A673 (cell line): ENCODE results near the gene TARBP1.

Source experiments
- CTCF ChIP-seq: fragments of 300-800, 200-600 bp; sonication (generic); conservative IDR thresholded peaks from 2 replicates; pipeline ENCODE4 v1.5.1; 2017; ENCODE audit warnings: low read depth, mild to moderate bottlenecking, antibody characterized with exemption, low read length, moderate library complexity, mixed read lengths
- EZH2 ChIP-seq: fragments of 200-600 bp; sonication (generic); IDR thresholded peaks from 2 replicates; pipeline ENCODE4 v1.6.1; 2017; ENCODE audit warnings: borderline replicate concordance, low read depth, mild to moderate bottlenecking, mixed read lengths, antibody characterized with exemption, low read length; ENCODE audit not compliant: poor library complexity, severe bottlenecking

- TF ChIP-seq CTCF (peak; percentile 81), EZH2 (no peak)
These were observed 8.2 kb upstream of the TARBP1 start for GRCh38 chr1:234486858-234487840.
